Breast epithelium (tissue), 3 donors: ENCODE measurements around the gene CCDC27.

Experiments used
- CTCF ChIP-seq, 3 donors: fragments of 450-650 bp; IDR thresholded peaks; one replicate each; pipeline ENCODE4 v1.5.1; 2016 to 2017; ENCODE audit warnings: antibody characterized with exemption in 3 of 3, mild to moderate bottlenecking in 3 of 3, moderate library complexity in 3 of 3
- POLR2A ChIP-seq: fragments of 450-650 bp; IDR thresholded peaks from one replicate; pipeline ENCODE4 v1.6.1; 2016; ENCODE audit warnings: antibody characterized with exemption, mild to moderate bottlenecking, moderate library complexity

GRCh38 chr1:3752400-3752945, at the start of gene CCDC27:
- TF ChIP-seq CTCF (IDR thresholded peaks at IDR 0.05) (no peak), POLR2A (no peak)
